ENCODE data around the gene ANKRD29. TPM values are rescaled to one million over a fixed set of nuclear protein-coding genes. Genes with fewer than 3 reads are reported as not detected.

ANKRD29 gene
- total and polyA plus RNA-seq, 10 of the 15 experiments (the other 5 are each of a cell fraction or from before 2014, with no cell fraction given) = 0.53 to 9.2 (median 1.6) TPM

- H3K27me3 ChIP-seq (replicated peaks in 1 of 2; ENCODE audit: control insufficient read depth in 2 of 2, insufficient read depth in 2 of 2, low read length in 1 of 2) = no peaks in the 10 kb centered on the region
- BruUV-seq (replicated peaks) = no TSS peak
- no peak overlapping the region for H3K9ac ChIP-seq (ENCODE audit: control insufficient read depth, insufficient read depth, low read length)
- POLR2A ChIA-PET = no interaction called here
- no peak for ATAC-seq
- no peaks in the 10 kb centered on the region for H3K4me1 ChIP-seq (ENCODE audit: control insufficient read depth, insufficient read depth, low read length)
- no peak overlapping the region for H3K4me3 ChIP-seq
- intact Hi-C loops (cut with micrococcal nuclease; ENCODE audit: unreplicated experiment) (no loop called here), in situ Hi-C loops (cut with MboI) (no loop called here)
- CTCF ChIA-PET = interaction anchor here (0.7 to 13.7 kb wide), 3 partner anchors 11 to 70 kb away, joined by 3 to 233 read pairs (median 3); no protein-coding TSS in a partner anchor
- RAD21 ChIA-PET (ENCODE audit: unreplicated experiment) = interaction anchor here (2.3 kb wide), 1 partner anchor 70 kb away, joined by 8 read pairs; no protein-coding TSS in a partner anchor
- no peak for FAIRE-seq
- SMC1A ChIA-PET (ENCODE audit: uncharacterized antibody, unreplicated experiment) = interaction anchor here (1.3 to 12.4 kb wide), 4 partner anchors 11 to 70 kb away, joined by 3 to 167 read pairs (median 6); partner anchors contain the start of gene NPC1
- H3K36me3 ChIP-seq (ENCODE audit: control insufficient read depth in 2 of 2, insufficient read depth in 2 of 2, low read length in 1 of 2) = no peaks in the 10 kb centered on the region
- H3K9me3 ChIP-seq (replicated peaks; ENCODE audit: control insufficient read depth, insufficient read depth, low read length) = no peaks in the 10 kb centered on the region
- no peak for TF ChIP-seq STAT1 (conservative IDR thresholded peaks at IDR 0.05)
- no peak overlapping the region for H2AFZ ChIP-seq (ENCODE audit: control insufficient read depth, low read depth, low read length)
- no peak overlapping the region for H3K4me2 ChIP-seq (ENCODE audit: control insufficient read depth, insufficient read depth)
- DNase-seq (ENCODE audit: low read depth, low spot score) = no peak
- 0% methylated on average over 1 of the region's 1 CpG for WGBS (ENCODE audit: insufficient coverage, insufficient replicate concordance, low lambda C conversion rate, missing lambda C conversion rate)
- no peak overlapping the region for H3K27ac ChIP-seq (ENCODE audit: control insufficient read depth, insufficient read depth)
- no peaks in the 10 kb centered on the region for H4K20me1 ChIP-seq (ENCODE audit: control insufficient read depth, insufficient read depth)
- H3K79me2 ChIP-seq (ENCODE audit: control insufficient read depth, insufficient read depth, low read length) = no peaks in the 10 kb centered on the region
These were observed 30.1 kb downstream of the ANKRD29 start for GRCh38 chr18:23632615-23633014.

GRCh38 chr18:23631746-23632145, 31.0 kb downstream of the ANKRD29 start:
- ChIA-PET SMC1A (ENCODE audit: uncharacterized antibody, unreplicated experiment) (interaction anchor here (0.7 to 12.4 kb wide), 7 partner anchors 9 to 441 kb away, joined by 3 to 167 read pairs (median 3); partner anchors contain the start of gene NPC1), POLR2A (interaction anchor here (0.8 kb wide), 1 partner anchor 10 kb away, joined by 3 read pairs; no protein-coding TSS in a partner anchor), RAD21 (ENCODE audit: unreplicated experiment) (interaction anchor here (2.3 kb wide), 1 partner anchor 71 kb away, joined by 8 read pairs; no protein-coding TSS in a partner anchor), CTCF (interaction anchor here (1.0 to 13.7 kb wide), 4 partner anchors 10 to 116 kb away, joined by 3 to 233 read pairs (median 4); no protein-coding TSS in a partner anchor)
- Histone ChIP-seq H3K79me2 (ENCODE audit: control insufficient read depth, insufficient read depth, low read length) (no peaks in the 10 kb centered on the region), H3K4me3 (no peak overlapping the region), H3K4me1 (ENCODE audit: control insufficient read depth, insufficient read depth, low read length) (no peaks in the 10 kb centered on the region), H3K27me3 (replicated peaks in 1 of 2; ENCODE audit: control insufficient read depth in 2 of 2, insufficient read depth in 2 of 2, low read length in 1 of 2) (no peaks in the 10 kb centered on the region), H2AFZ (ENCODE audit: control insufficient read depth, low read depth, low read length) (no peak overlapping the region), H3K9me3 (replicated peaks; ENCODE audit: control insufficient read depth, insufficient read depth, low read length) (no peaks in the 10 kb centered on the region), H3K4me2 (ENCODE audit: control insufficient read depth, insufficient read depth) (no peak overlapping the region), H4K20me1 (ENCODE audit: control insufficient read depth, insufficient read depth) (no peaks in the 10 kb centered on the region), H3K27ac (ENCODE audit: control insufficient read depth, insufficient read depth) (no peak overlapping the region), H3K36me3 (ENCODE audit: control insufficient read depth in 2 of 2, insufficient read depth in 2 of 2, low read length in 1 of 2) (no peaks in the 10 kb centered on the region), H3K9ac (ENCODE audit: control insufficient read depth, insufficient read depth, low read length) (no peak overlapping the region)
- in situ Hi-C loops (cut with MboI) = no loop called here
- ATAC-seq = no peak
- DNase-seq (ENCODE audit: low read depth, low spot score) = no peak
- no TSS peak for BruUV-seq (replicated peaks)
- FAIRE-seq = no peak
- intact Hi-C loops (cut with micrococcal nuclease; ENCODE audit: unreplicated experiment) = no loop called here
- 27% methylated on average over 11 of the region's 11 CpGs for WGBS (ENCODE audit: insufficient coverage, insufficient replicate concordance, low lambda C conversion rate, missing lambda C conversion rate)
- TF ChIP-seq SMAD1 (IDR thresholded peaks at IDR 0.05; ENCODE audit: low read depth, partially characterized antibody) = no peak
- no peak for TF ChIP-seq STAT1 (conservative IDR thresholded peaks at IDR 0.05)
- TF ChIP-seq SIX5 (IDR thresholded peaks at IDR 0.05; ENCODE audit: low read depth, low read length, severe bottlenecking) = no peak
- TF ChIP-seq RELA (IDR thresholded peaks at IDR 0.05; ENCODE audit: borderline replicate concordance, partially characterized antibody) = no peak
- no peak for TF ChIP-seq SP1 (IDR thresholded peaks at IDR 0.05; ENCODE audit: low read depth, low read length)
- TF ChIP-seq POU2F2 (IDR thresholded peaks at IDR 0.05; ENCODE audit: borderline replicate concordance, low read depth, low read length) = no peak
- TF ChIP-seq CBFB (IDR thresholded peaks at IDR 0.05; ENCODE audit: low read depth) = no peak
- TF ChIP-seq NKRF (conservative IDR thresholded peaks at IDR 0.05) = no peak
- no peak for TF ChIP-seq ZSCAN29 (IDR thresholded peaks at IDR 0.05)
- TF ChIP-seq SMC3 (IDR thresholded peaks at IDR 0.05; ENCODE audit: borderline replicate concordance, low read length) = no peak
- no peak for TF ChIP-seq ETV6 (conservative IDR thresholded peaks at IDR 0.05 in 1 of 2, IDR thresholded peaks at IDR 0.05 in 1 of 2; ENCODE audit: borderline replicate concordance in 1 of 2, low read depth in 1 of 2)
- TF ChIP-seq MYC (IDR thresholded peaks at IDR 0.05; ENCODE audit: insufficient read depth, insufficient read length, insufficient replicate concordance, low read length, severe bottlenecking) = no peak
- no peak for TF ChIP-seq PAX8 (IDR thresholded peaks at IDR 0.05)
- TF ChIP-seq ATF3 (IDR thresholded peaks at IDR 0.05; ENCODE audit: borderline replicate concordance, extremely low read depth, low read depth, low read length) = no peak
